HepG2 (cell line): Measurements from ENCODE around the gene MED25. TPM values are rescaled to one million over a fixed set of nuclear protein-coding genes. Genes with fewer than 3 reads are reported as not detected.

Experiments used
- ATAC-seq: fragments of 200-7000 bp; cut with Tn5 transposase; 3 replicates; pipeline ENCODE4 v1.9.1; 2020; ENCODE audit warnings: mild to moderate bottlenecking, moderate library complexity
- BruUV-seq: library from RNA; stranded (reverse); fragments of 400-500 nt; replicated peaks from 2 replicates; lab custom pipeline; 2021; lab: Mats Ljungman, UMichigan
- CTCF ChIA-PET: fragments of 300-600 bp; formaldehyde crosslinking; extraction: SDS; loops from one replicate; lab custom pipeline; 2021; ENCODE audit warnings: low total read pairs, inconsistent platforms, low intra/inter-chr PET ratio; lab: Yijun Ruan, JAX
- POLR2A ChIA-PET: fragments of 350-600 bp; sonication (Branson Sonifier 250); formaldehyde crosslinking; loops from one replicate; lab custom pipeline; 2020; ENCODE audit warnings: antibody characterized with exemption, inconsistent platforms; lab: Yijun Ruan, JAX
- DNase-seq: peaks from one replicate; pipeline ENCODE4 v3.0.0-alpha.2; 2015; ENCODE audit warnings: low spot score
- FAIRE-seq: peaks from 3 replicates; lab custom pipeline; 2011; peaks lifted over from hg19 to GRCh38; lab: Jason Lieb, UNC
- H2AFZ ChIP-seq: one replicate; pipeline ENCODE4 v1.6.1; 2011; ENCODE audit warnings: low read length, inconsistent platforms
- H3K27ac ChIP-seq: fragments of 300-600 bp; 3 replicates; pipeline ENCODE4 v1.8.0; 2011; ENCODE audit warnings: mixed run types, mild to moderate bottlenecking, mixed read lengths, low read length, inconsistent platforms; ENCODE audit not compliant: insufficient read depth; ENCODE audit errors: extremely low read length
- H3K27me3 ChIP-seq, 2 experiments: fragments of 200-600 bp in 1 of 2; 2 replicates in 1 of 2; 3 replicates in 1 of 2; pipeline versions ENCODE4 v1.6.0 to v1.8.0; 2011; ENCODE audit warnings: low read length in 2 of 2, mild to moderate bottlenecking in 2 of 2, moderate library complexity in 2 of 2, inconsistent platforms in 1 of 2; ENCODE audit not compliant: insufficient read depth in 2 of 2, control insufficient read depth in 1 of 2
- H3K36me3 ChIP-seq, 2 experiments: fragments of 200-600 bp in 1 of 2; replicated peaks in 1 of 2; 2 replicates in 1 of 2; 3 replicates in 1 of 2; pipeline versions ENCODE4 v1.5.1 to v1.8.0; 2011; ENCODE audit warnings: low read length in 2 of 2, inconsistent platforms in 1 of 2; ENCODE audit not compliant: insufficient read depth in 2 of 2, control insufficient read depth in 1 of 2
- H3K4me1 ChIP-seq: 2 replicates; pipeline ENCODE4 v1.5.1; 2012; ENCODE audit warnings: low read length, inconsistent platforms; ENCODE audit not compliant: insufficient read depth
- H3K4me2 ChIP-seq: 2 replicates; pipeline ENCODE4 v1.6.0; 2011; ENCODE audit warnings: low read depth, low read length, inconsistent platforms
- H3K4me3 ChIP-seq, 3 experiments: fragments of 200-600 bp in 1 of 3; sonication (generic), shearing (Covaris generic) in 1 of 3; replicated peaks in 1 of 3; 2 replicates each; pipeline ENCODE4 v1.5.1; 2011 to 2016; ENCODE audit warnings: low read length in 3 of 3, inconsistent platforms in 2 of 3, low read depth in 2 of 3, mild to moderate bottlenecking in 2 of 3, control low read depth in 1 of 3, mixed read lengths in 1 of 3; ENCODE audit not compliant: insufficient read depth in 1 of 3
- H3K79me2 ChIP-seq: one replicate; pipeline ENCODE4 v1.6.1; 2011; ENCODE audit warnings: low read length, inconsistent platforms; ENCODE audit not compliant: insufficient read depth
- H3K9ac ChIP-seq: 2 replicates; pipeline ENCODE4 v1.6.0; 2011; ENCODE audit warnings: mild to moderate bottlenecking, low read depth, low read length, inconsistent platforms; ENCODE audit not compliant: insufficient read depth
- H3K9me3 ChIP-seq: 2 replicates; pipeline ENCODE4 v1.5.1; 2012; ENCODE audit warnings: mild to moderate bottlenecking, low read length
- H4K20me1 ChIP-seq: 2 replicates; pipeline ENCODE4 v1.6.0; 2011; ENCODE audit warnings: inconsistent platforms, mild to moderate bottlenecking, low read length, moderate library complexity; ENCODE audit not compliant: insufficient read depth
- AGO1 ChIP-seq: fragments of 200-400 bp; formaldehyde crosslinking; IDR thresholded peaks from 2 replicates; pipeline ENCODE4 v1.6.1; 2017; ENCODE audit warnings: mild to moderate bottlenecking, low read depth, low read length, moderate library complexity; ENCODE audit not compliant: poor library complexity, severe bottlenecking
- CCDC6 ChIP-seq: sonication (generic); formaldehyde crosslinking; IDR thresholded peaks from 2 replicates; pipeline ENCODE4 v1.8.1; 2022; ENCODE audit warnings: mild to moderate bottlenecking, missing genetic modification reagents, moderate library complexity
- HDAC1 ChIP-seq: sonication (generic); formaldehyde crosslinking; IDR thresholded peaks from 2 replicates; pipeline ENCODE4 v1.5.1; 2020; ENCODE audit warnings: mild to moderate bottlenecking, missing genetic modification reagents
- KDM2A ChIP-seq: sonication (generic); formaldehyde crosslinking; IDR thresholded peaks from 2 replicates; pipeline ENCODE4 v1.4.0; 2020; ENCODE audit warnings: low read depth, missing genetic modification reagents, borderline replicate concordance
- KMT2B ChIP-seq: IDR thresholded peaks from 2 replicates; pipeline ENCODE4 v1.6.1; 2016; ENCODE audit warnings: missing genetic modification reagents, missing compliant biosample characterization
- MIER3 ChIP-seq: IDR thresholded peaks from 2 replicates; pipeline ENCODE4 v1.6.1; 2016; ENCODE audit warnings: missing compliant biosample characterization, borderline replicate concordance
- NFE2L1 ChIP-seq: sonication (generic); formaldehyde crosslinking; IDR thresholded peaks from 2 replicates; pipeline ENCODE4 v1.4.0; 2020; ENCODE audit warnings: missing genetic modification reagents, mild to moderate bottlenecking, borderline replicate concordance
- PCBP1 ChIP-seq: fragments of 200-400 bp; formaldehyde crosslinking; IDR thresholded peaks from 2 replicates; pipeline ENCODE4 v1.6.1; 2017; ENCODE audit warnings: mild to moderate bottlenecking, low read depth, low read length, borderline replicate concordance
- PHF8 ChIP-seq: sonication (generic); formaldehyde crosslinking; IDR thresholded peaks from 2 replicates; pipeline ENCODE4 v1.5.0; 2020; ENCODE audit warnings: missing genetic modification reagents
- POLR2AphosphoS2 ChIP-seq: IDR thresholded peaks from 2 replicates; pipeline ENCODE4 v1.6.1; 2011; ENCODE audit warnings: low read depth, low read length, improper control_type of control experiment
- RARA ChIP-seq: IDR thresholded peaks from 2 replicates; pipeline ENCODE4 v1.6.1; 2016; ENCODE audit warnings: missing genetic modification reagents, missing compliant biosample characterization
- SALL1 ChIP-seq: sonication (generic); formaldehyde crosslinking; IDR thresholded peaks from 2 replicates; pipeline ENCODE4 v1.8.0; 2022; ENCODE audit warnings: mild to moderate bottlenecking, missing genetic modification reagents
- TGIF2 ChIP-seq: IDR thresholded peaks from 2 replicates; pipeline ENCODE4 v1.6.1; 2016; ENCODE audit warnings: control low read depth, missing compliant biosample characterization
- ZNF263 ChIP-seq: sonication (generic); formaldehyde crosslinking; IDR thresholded peaks from 2 replicates; pipeline ENCODE4 v1.4.0; 2020; ENCODE audit warnings: missing genetic modification reagents
- ZNF510 ChIP-seq: sonication (generic); formaldehyde crosslinking; IDR thresholded peaks from 2 replicates; pipeline ENCODE4 v1.4.0; 2020; ENCODE audit warnings: low read depth, mild to moderate bottlenecking, missing genetic modification reagents
- ZNF562 ChIP-seq: sonication (generic); formaldehyde crosslinking; IDR thresholded peaks from 2 replicates; pipeline ENCODE4 v1.8.0; 2022; ENCODE audit warnings: missing genetic modification reagents, borderline replicate concordance
- ZNF605 ChIP-seq: sonication (generic); formaldehyde crosslinking; IDR thresholded peaks from 2 replicates; pipeline ENCODE4 v1.8.0; 2022; ENCODE audit warnings: mild to moderate bottlenecking, missing genetic modification reagents
- WGBS: methylation state at CpG from one replicate; pipeline ENCODE4 v1.1.6; 2017; ENCODE audit warnings: low lambda C conversion rate; 5-methylcytosine and 5-hydroxymethylcytosine counted together
- in situ Hi-C: cut with HindIII; loops from 2 replicates; pipeline ENCODE4 v1.10.0; 2017; ENCODE audit warnings: low pct_unique_long_range_greater_than_20kb; ENCODE audit not compliant: extremely low pct_ligation_motif_present
- intact Hi-C: fragments of 100-400 bp; cut with micrococcal nuclease; formaldehyde crosslinking; loops from one replicate; pipeline ENCODE4 v1.10.0; 2022; ENCODE audit not compliant: unreplicated experiment
- polyA plus RNA-seq, 8 experiments: library from polyadenylated mRNA; depleted of rRNA in 3 of 8; stranded (reverse) in 7 of 8; unstranded in 1 of 8; fragments of >200 nt; fragmentation: Illumina TruSeq in 4 of 8; extraction: Trizol in 4 of 8; gene quantifications; 2 replicates each; pipeline versions ENCODE4 v1.2.1 to v1.2.3, GENCODE V29; 2011 to 2016; ENCODE audit warnings: low read depth in 4 of 8, missing spikeins in 1 of 8, mixed read lengths in 1 of 8; ENCODE audit not compliant: insufficient read depth in 1 of 8
- total RNA-seq, 5 experiments: library from RNA; depleted of rRNA; stranded (reverse); fragments of >200 nt; fragmentation: Illumina TruSeq; extraction: Trizol; gene quantifications; 2 replicates each; pipeline ENCODE4 v1.2.3, GENCODE V29; 2016; ENCODE audit warnings: low read depth in 1 of 5
- TF ChIP-seq, protein P1 (sequence below): sonication (generic); formaldehyde crosslinking; IDR thresholded peaks from 2 replicates; pipeline ENCODE4 v1.9.0; 2022; ENCODE audit warnings: missing genetic modification reagents, mild to moderate bottlenecking, borderline replicate concordance
- TF ChIP-seq, protein P2 (sequence below), 2 experiments: sonication (generic) in 1 of 2; formaldehyde crosslinking in 1 of 2; IDR thresholded peaks; 2 replicates each; pipeline versions ENCODE4 v1.4.0 to v1.6.1; 2018 to 2020; ENCODE audit warnings: missing genetic modification reagents in 2 of 2, borderline replicate concordance in 1 of 2, low read depth in 1 of 2, mild to moderate bottlenecking in 1 of 2, missing biosample characterization in 1 of 2
- TF ChIP-seq, protein P3 (sequence below): sonication (generic); formaldehyde crosslinking; IDR thresholded peaks from 2 replicates; pipeline ENCODE4 v1.8.0; 2022; ENCODE audit warnings: low read depth, missing genetic modification reagents

Gene MED25
- total and polyA plus RNA-seq, 2 of the 13 experiments (the other 11 are each of a cell fraction or from before 2014, with no cell fraction given), result 11.1 to 15.1 TPM

DNA sequence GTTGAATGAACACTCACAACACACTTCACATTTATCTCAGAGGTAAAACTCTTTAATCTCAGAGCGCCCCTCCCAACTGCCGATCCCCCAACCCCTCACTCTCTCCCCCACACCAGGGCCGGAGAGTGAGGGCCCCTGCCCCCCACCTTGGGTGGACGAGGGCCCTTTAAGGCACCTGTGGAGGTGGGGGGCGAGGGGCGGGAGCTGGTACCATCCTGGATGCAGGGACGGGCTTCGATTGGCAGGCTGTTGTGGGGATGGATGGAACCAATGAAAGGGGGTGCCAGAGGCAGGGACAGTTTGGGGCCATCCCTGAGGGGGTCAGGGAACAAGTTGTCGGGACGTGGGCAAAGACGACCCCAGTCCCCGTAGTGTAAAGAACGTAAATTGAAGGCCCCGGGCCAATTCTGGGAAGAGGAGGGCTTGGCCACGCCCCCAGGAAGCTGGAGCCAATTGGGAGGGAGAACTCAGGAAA, 51.0 kb downstream of the MED25 start:
- ATAC-seq, result peak; percentile 0
- 12% methylated on average over 15 of the region's 15 CpGs for WGBS
- peaks cover 18% of the 10 kb centered on the region for H3K79me2 ChIP-seq
- TF ChIP-seq ZNF562 (CRISPR knock-in tag), result no peak
- no peak for TF ChIP-seq NFE2L1
- TF ChIP-seq, protein P1, sequence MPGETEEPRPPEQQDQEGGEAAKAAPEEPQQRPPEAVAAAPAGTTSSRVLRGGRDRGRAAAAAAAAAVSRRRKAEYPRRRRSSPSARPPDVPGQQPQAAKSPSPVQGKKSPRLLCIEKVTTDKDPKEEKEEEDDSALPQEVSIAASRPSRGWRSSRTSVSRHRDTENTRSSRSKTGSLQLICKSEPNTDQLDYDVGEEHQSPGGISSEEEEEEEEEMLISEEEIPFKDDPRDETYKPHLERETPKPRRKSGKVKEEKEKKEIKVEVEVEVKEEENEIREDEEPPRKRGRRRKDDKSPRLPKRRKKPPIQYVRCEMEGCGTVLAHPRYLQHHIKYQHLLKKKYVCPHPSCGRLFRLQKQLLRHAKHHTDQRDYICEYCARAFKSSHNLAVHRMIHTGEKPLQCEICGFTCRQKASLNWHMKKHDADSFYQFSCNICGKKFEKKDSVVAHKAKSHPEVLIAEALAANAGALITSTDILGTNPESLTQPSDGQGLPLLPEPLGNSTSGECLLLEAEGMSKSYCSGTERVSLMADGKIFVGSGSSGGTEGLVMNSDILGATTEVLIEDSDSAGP (CRISPR knock-in tag), result peak; percentile 100
- TF ChIP-seq ZNF263 (CRISPR knock-in tag), result no peak
- TF ChIP-seq AGO1, result peak; percentile 88
- peak; percentile 11; the same call in 1 of the 2 replicates for TF ChIP-seq HDAC1
- no peak for TF ChIP-seq PHF8 (CRISPR knock-in tag)
- TF ChIP-seq, protein P2, sequence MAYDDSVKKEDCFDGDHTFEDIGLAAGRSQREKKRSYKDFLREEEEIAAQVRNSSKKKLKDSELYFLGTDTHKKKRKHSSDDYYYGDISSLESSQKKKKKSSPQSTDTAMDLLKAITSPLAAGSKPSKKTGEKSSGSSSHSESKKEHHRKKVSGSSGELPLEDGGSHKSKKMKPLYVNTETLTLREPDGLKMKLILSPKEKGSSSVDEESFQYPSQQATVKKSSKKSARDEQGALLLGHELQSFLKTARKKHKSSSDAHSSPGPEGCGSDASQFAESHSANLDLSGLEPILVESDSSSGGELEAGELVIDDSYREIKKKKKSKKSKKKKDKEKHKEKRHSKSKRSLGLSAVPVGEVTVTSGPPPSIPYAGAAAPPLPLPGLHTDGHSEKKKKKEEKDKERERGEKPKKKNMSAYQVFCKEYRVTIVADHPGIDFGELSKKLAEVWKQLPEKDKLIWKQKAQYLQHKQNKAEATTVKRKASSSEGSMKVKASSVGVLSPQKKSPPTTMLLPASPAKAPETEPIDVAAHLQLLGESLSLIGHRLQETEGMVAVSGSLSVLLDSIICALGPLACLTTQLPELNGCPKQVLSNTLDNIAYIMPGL (CRISPR knock-in tag; IDR thresholded peaks at IDR 0.05; ENCODE audit: borderline replicate concordance in 1 of 2, low read depth in 1 of 2), result no peak
- TF ChIP-seq POLR2AphosphoS2, result no peak
- no peak for TF ChIP-seq KDM2A (CRISPR knock-in tag)
- TF ChIP-seq, protein P3, sequence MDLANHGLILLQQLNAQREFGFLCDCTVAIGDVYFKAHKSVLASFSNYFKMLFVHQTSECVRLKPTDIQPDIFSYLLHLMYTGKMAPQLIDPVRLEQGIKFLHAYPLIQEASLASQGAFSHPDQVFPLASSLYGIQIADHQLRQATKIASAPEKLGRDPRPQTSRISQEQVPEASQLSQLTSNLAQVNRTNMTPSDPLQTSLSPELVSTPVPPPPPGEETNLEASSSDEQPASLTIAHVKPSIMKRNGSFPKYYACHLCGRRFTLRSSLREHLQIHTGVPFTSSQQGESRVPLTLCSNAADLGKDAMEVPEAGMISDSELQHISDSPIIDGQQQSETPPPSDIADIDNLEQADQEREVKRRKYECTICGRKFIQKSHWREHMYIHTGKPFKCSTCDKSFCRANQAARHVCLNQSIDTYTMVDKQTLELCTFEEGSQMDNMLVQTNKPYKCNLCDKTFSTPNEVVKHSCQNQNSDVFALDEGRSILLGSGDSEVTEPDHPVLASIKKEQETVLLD (CRISPR knock-in tag), result 0 out of 2 replicates have a peak, but pooled peaks have one; percentile 27
- TF ChIP-seq CCDC6, result no peak
- TF ChIP-seq SALL1, result no peak
- peak; percentile 11; the same call in 1 of the 2 replicates for TF ChIP-seq ZNF605 (CRISPR knock-in tag)
- no peak for TF ChIP-seq MIER3 (CRISPR knock-in tag)
- 0 out of 2 replicates have a peak, but pooled peaks have one; percentile 23 for TF ChIP-seq PCBP1
- 0 out of 2 replicates have a peak, but pooled peaks have one; percentile 41 for TF ChIP-seq TGIF2
- TF ChIP-seq RARA, result no peak
- TF ChIP-seq ZNF510, result 0 out of 2 replicates have a peak, but pooled peaks have one; percentile 56
- TF ChIP-seq KMT2B (CRISPR knock-in tag), result no peak; the same call in 1 of the 2 replicates

More for the DNA sequence above, 51.0 kb downstream of the MED25 start:
- intact Hi-C loops, result no loop called here
- in situ Hi-C loops, result no loop called here
- no peaks in the 10 kb centered on the region; a peak in 1 of 5 replicates for H3K27me3 ChIP-seq
- no peak overlapping the region for H2AFZ ChIP-seq
- FAIRE-seq (no peak), DNase-seq (no peak)
- peak overlapping the region; percentile 57 for H3K27ac ChIP-seq
- peak overlapping the region; percentile 57 for H3K4me2 ChIP-seq
- H3K9me3 ChIP-seq, result no peaks in the 10 kb centered on the region
- H3K4me3 ChIP-seq, result peak overlapping the region; percentile 15 to 68 (median 58); a peak in 4 of 6 replicates
- H3K4me1 ChIP-seq, result peaks cover 54% of the 10 kb centered on the region
- BruUV-seq, result no TSS peak
- ChIA-PET CTCF (no interaction called here), POLR2A (interaction anchor here (0.6 to 1.9 kb wide), 16 partner anchors 8 to 416 kb away, joined by 3 to 29 read pairs (median 4); partner anchors contain the start of genes AKT1S1, ALDH16A1, AP2A1 and ATF5)
- peaks cover 6% of the 10 kb centered on the region for H4K20me1 ChIP-seq
- H3K36me3 ChIP-seq, result peaks cover 4 to 10% of the 10 kb centered on the region in 2 experiments; a peak in 4 of 5 replicates
- H3K9ac ChIP-seq, result peak overlapping the region; percentile 41; the same call in 1 of the 2 replicates
